Ecto neural progenitor cell (in vitro differentiated cells): ENCODE data around the gene MAN2C1.
"Not testable (repeated sequence)": the region's sequence is repeated elsewhere in the genome, so short reads cannot be mapped to it uniquely, and the experiment has no call there.

Experiments used
- DNase-seq: peaks from one replicate; pipeline ENCODE4 v3.0.0-alpha.2; 2018; ENCODE audit warnings: low spot score

Gene MAN2C1

DNA sequence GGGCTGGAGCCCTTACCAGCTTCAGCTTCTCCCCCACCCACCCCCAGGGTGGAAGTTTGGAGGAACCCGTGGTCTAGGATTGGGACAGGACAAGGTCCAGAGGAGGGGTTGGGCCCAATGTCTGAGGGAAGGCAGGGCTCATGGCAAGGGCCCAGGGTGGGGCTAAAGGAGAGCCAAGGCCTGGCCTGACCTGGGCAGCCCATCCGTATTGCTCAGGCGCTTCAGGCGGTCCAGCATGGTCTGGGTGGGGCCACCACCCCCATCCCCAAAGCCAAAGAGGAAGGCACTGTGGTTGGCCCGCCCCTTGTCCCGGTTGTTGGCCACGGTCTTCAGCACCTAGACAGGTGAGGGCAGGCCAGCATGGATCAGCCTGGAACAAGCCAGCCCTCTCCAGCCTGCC lies 7.6 kb downstream of the MAN2C1 start:
- DNase-seq, result no peak

DNA sequence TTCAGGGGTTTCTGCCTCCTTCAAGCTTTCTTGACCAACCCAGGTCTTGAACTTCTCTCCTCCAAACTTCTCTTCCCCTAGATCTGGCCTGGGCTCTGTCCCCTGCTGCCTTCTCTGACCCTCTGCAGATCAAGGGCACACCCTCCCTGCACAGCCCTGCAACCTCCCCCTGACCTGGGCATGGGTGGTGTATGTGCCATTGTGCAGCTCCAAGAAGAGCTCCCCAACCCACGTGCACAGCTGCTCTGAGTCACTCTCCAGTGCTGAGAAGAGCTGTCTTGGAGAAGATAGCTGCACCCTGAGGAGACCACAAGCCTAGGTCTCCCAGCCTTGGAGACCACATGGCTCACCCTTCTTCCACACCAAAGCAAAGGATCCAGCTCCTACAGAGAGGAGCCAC lies 8.0 kb downstream of the MAN2C1 start:
- DNase-seq, result no peak

DNA sequence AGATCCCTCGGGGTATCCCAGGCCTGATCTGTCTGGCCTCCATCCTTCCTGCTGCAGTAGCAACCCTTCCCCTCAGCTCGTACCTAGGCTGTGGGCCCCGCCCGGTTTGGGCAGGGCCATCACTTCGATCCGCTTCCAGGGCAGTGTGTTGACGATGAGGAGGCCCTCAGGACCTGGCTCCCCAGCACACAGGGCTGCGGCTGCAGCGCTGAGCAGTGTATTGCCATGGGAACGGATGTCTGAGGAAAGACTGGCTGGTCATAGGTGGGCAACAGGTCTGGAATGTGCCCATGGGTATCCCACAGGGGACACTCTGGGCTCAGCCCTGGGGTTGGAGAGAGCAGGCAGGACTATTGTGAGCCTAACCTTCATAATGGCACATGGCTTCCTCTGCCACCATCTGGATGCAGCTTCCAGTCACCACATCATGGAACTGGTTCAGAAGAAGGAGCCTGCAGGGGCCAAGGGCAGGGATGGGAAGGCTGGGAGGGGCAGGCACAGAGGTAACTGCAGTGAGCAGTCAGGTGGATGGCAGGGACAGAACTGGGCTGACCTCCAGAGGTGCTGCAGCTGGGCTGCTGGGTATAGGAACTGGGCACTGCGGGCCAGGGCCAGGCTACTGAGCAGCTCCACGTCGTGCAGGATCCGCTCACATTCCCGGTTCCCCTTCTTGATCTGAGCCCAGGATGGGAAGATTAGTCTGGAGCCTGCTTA lies 8.7 kb downstream of the MAN2C1 start:
- no peak for DNase-seq

DNA sequence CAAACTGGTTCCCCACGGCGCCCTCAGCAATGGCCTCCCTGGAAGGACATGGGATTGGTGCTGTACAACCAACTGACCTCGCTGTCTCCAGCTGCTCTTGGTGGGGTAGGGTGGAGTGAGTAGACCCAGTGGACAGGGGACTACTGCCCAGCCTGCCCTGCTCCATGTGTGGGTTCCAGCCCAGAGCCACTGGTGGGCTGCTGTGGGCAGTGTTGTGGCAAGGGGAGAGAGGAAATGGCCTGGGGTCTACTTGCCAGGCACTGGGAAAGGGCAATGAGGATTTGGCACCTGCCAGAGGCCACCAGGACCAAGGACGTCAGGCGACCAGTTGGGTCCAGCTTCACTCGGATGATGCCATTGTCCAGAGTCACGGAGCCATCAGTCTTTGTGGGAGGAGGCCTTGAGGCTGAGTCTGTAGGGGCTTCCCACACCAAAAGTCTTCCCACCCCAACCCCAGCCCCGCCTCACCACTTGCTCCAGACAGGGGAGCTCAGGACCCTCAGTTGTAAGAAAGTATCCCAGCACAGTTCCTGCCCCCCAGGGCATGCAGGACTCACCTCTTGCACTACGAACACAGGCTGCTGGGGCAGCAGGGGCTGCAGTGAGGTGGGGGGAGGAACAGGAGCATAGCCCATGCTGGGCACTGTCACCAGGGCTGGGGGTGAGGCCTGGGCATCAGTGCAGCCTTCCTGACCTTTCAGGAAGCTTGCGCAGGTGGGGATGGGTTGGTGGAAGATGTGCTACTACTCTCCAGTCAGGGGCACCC lies 9.5 kb downstream of the MAN2C1 start:
- DNase-seq, result no peak

DNA sequence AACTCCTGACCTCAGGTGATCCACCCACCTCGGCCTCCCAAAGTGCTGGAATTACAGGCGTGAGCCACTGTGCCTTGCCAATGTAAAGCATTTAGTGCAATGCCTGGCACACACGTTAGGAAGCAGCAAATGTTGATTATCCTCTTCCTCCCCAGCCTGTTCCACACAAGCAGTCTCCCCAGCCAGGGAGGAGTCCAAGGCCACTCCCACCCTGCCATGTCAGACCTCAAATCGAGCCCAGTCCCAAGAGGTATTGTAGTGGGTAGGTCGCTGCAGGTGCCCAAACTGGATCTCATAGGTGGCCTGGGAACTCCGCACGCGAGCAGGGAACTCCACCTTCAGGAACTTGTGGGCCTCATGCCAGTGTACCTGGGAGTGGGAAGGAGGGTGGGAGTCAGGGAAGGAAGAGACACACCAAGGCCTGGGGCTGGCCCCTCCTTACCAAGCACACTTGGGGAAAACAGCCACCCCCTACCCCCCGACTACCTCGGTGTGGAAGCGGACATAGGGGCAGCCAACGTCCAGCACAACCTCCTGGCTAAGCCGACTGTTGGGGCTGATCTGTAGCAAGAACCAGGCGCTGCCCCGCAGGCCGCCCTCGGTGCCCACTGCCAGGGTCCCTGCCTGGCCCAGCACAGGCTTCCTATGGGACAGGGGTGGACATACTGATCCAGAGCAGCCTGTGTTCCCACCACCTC lies 10.3 kb downstream of the MAN2C1 start:
- DNase-seq, result no peak

DNA sequence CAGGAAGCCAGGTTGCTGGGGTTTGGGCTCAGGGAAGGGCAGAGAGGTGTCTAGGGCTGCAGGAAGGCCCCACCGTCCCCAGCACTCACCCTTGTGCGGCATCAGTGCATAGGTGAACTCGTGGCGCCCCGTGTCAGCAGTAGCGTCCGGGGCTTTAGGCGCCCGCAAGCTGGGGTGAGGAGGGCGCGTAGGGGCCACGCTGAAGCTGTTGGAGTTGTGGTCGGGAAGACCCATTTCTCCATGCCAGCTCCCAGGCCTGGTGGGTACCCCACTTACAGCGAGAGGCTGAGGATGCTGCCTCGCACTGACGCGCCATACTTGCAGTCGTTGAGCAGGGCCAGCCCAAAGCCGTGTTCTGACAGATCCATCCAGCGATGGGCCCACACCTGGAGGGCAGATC lies 11.9 kb downstream of the MAN2C1 start:
- no peak for DNase-seq

DNA sequence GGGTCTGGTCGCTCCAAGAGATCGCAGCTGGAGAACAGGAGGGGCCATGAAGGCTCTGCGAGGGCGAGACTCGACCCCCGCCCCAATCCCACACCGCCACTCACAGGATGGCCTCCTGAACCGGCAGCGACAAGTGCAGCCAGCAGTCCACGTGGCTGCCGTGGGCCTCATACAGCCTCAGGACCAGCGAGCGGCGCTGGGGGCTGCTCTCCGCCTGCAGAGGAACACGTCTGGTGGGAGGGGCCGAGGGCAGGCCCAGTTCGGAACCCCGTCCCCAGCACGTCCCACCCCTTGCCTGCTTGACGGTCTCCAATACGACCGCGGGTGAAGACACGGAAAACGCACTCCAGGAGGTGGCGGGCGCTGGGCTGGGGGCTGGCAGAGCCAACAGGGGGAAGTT lies 12.4 kb downstream of the MAN2C1 start:
- DNase-seq, result no peak

DNA sequence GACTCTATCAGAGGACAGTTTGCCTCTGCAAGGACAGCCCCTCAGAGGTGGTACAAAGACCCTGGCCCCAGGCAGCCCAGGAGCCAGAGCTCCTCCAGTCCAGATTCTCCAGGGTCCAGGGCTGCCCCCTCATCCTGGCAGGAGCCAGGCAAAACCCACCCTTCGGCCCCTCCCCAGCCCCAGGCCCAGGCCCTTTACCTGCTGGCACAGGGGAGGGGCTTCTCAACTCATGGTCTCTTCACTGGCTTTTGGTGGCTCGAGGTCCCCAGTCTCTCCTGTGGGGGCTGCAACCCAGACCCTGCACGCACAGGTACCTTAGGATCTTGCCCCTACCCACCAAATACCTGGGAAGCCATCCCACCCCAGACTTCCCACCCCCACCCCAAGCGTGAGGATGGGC lies 13.0 kb downstream of the MAN2C1 start:
- DNase-seq, result no peak

DNA sequence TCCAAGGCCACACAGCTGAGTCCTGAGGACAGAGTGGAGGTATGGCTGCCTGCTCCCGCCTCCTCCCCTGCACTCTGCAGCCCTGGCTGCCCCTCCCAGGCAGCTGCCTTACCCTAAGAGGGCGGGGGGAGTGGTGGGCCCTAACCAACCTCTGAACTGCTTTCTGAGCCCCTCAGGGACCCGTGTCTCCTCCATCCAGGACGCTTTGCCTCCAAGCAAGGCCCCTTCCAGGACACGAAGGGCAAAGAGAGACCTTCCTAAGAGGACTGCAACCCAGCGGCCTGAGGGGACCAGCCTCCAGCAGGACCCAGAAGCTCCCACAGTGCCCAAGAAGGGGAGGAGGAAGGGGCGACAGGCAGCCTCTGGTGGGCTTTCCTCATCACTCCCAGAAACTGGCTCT lies 14.0 kb downstream of the MAN2C1 start:
- no peak for DNase-seq

DNA sequence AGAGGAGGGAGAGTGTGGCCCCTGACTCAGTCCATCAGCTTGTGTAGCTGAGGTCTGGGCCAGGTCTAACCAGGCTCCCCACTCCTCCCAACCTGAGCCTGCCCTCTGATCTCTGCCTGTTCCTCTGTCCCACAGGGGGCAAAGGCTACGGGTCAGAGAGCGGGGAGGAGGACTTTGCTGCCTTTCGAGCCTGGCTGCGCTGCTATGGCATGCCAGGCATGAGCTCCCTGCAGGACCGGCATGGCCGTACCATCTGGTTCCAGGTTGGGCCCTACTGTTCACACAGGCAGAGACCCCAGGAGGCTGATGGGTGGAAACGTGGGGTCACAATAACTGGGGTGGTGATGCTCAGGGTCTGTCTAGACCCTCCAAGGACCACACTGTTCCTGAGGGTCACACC lies 14.8 kb downstream of the MAN2C1 start:
- DNase-seq, result no peak

DNA sequence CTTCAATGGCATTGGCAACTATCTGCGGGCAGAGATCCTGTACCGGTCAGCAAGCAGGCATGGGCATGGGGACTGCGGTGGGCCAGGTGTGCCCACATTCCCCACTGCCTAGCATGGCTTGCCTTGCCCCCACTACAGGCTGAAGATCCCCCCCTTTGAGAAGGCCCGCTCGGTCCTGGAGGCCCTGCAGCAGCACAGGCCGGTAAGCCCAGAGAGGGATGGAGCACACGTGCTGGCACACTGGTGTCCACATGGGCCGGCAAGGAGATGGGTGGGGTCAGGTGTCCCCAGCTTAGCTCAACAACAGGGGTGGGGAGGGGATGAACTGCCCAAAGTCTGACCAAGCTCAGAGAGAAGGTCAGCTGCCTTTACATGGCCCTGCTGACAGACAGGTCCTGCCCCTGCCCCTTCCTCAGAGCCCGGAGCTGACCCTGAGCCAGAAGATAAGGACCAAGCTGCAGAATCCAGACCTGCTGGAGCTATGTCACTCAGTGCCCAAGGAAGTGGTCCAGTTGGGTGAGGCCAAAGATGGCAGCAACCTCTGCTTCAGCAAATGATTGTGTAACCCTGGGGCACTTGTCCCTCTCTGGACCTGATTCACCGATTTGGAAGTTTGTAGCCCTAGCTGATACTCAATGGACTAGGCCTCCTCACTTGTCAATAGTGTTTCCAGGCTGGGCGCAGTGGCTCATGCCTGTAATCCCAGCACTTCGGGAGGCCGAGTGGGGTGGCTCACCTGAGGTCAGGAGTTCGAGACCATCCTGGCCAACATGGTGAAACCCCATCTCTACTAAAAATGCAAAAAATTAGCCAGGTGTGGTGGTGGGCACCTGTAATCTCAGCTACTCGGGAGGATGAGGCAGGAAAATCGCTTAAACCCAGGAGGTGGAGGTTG lies 16.0 kb downstream of the MAN2C1 start:
- no peak for DNase-seq

DNA sequence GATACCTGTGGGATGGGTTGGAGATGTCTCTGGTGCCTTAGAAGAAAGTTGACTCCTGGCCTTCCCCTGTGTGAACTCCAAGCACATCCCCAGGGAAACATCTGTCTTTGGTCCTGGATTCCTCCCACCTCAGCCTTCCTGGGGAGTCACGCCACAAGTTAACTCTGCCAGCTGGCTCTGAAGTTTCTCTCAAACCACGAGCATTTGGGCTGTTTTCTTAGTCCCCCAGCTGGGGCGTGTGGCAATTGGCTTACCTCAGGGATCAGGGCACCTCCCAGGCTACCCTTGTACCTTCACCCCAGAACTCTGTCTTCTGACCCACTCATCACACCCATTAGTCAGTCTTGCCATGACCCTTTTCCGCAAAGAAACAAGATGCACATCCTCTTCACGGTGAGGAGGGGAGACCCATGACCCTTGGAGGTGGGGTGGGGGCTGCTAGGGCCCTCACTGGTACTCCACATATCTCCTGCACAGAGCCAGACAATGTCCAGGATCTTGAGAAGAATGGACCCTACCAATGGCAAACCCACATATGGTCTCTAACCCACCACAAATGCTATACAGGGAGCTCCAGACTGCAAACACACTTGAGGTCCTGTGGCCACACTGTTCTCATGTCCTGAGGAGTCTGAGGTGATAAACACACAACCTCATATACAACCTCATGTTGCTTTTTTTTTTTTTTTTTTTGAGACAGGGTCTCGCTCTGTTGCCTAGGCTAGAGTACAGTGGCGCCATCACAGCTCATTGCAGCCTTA lies 17.6 kb downstream of the MAN2C1 start:
- no peak for DNase-seq

DNA sequence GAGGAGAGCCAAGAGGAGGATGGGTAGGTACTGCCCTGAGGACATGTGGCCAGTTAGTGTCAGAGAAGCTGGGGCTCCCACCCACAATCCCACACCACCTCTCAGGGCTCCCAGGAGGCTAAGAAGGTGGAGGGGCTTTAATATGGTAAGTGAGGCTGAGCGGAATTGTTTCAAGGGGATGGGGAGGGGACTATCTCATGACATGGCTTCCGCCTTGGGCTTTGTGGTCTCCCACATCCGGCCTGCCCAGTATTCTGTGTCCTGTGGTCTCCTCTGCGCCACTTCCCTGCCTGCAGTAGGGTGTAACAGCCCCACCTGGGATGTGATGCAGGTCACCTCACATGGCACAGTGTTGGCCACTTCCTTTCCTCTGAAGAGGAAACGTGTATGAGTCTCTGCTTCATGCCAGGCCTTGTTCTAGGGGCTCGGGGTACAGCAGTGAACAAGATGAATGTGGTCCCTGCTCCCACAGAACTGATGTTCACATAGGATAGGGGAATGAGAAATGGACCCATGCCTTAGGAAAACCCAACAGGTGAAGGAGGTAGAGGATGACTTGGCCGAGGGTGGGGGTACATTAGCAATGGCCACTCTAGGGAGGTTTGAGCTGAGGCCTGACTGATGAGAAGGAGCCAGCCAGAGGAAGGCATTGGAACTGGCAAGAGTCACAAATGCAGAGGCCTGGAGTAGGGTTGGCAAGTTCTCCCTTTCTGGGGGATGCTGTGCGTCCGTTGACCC lies 18.4 kb downstream of the MAN2C1 start:
- DNase-seq, result peak; percentile 38

DNA sequence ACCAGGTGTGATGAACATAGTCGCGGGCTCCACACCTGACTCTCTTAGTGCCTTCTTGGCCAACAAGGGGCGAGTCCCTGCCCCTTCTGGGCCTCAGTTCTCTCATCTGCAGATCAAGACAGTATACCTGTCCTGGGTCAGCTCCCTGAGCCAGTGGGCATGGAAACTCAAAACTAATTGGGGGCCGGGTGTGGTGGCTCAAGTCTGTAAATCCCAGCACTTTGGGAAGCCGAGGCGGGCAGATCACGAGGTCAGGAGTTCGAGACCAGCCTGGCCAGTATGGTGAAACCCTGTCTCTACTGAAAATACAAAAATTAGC lies 19.1 kb downstream of the MAN2C1 start:
- not testable (repeated sequence) for DNase-seq

DNA sequence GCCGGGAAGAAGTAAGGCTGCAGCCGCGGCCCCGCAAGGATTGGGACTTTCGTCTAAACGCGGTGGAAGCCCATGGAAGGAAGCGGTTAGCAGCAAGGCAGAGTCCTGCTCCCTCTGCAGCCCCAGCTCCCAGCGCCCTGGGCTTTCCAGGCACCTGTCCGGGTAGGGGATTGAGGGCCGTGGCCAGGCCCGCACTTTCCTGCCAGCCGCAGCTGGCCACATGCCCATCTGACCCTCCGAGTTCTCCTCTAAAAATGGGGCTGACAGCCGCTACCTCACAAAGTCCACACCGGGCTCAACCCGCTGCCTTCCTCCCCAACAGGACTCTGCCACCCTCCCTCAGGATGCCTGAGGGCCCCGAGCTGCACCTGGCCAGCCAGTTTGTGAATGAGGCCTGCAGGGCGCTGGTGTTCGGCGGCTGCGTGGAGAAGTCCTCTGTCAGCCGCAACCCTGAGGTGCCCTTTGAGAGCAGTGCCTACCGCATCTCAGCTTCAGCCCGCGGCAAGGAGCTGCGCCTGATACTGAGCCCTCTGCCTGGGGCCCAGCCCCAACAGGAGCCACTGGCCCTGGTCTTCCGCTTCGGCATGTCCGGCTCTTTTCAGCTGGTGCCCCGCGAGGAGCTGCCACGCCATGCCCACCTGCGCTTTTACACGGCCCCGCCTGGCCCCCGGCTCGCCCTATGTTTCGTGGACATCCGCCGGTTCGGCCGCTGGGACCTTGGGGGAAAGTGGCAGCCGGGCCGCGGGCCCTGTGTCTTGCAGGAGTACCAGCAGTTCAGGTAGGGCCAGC lies 19.7 kb downstream of the MAN2C1 start:
- DNase-seq, result peak; percentile 60

DNA sequence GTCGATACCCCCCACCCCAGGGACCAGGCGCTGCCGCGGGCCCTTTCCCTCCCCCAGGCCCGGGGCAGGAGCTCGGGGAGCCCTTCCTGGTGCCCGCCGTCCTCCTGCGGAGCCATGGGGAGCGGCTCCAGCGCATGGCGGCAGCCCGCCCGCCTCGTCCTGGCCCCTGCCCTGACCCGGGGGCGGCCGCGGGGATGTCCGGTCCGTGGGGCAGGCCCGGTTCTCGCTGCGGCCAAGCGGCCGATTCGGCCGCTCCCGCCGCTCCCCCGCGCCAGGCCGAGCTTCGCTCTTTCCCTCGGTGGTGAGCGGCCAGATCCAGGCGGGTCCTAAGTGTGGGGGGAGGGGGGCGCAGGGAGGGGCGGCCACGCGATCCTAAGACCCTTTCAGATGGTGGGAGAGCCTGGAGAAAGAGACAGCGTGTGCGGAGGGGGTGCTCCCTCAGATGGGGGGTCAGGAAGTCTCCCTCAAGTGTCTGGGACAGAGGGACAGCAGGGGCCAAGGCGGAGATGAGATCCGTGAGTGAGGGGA lies 20.3 kb downstream of the MAN2C1 start:
- DNase-seq, result peak; percentile 59

DNA sequence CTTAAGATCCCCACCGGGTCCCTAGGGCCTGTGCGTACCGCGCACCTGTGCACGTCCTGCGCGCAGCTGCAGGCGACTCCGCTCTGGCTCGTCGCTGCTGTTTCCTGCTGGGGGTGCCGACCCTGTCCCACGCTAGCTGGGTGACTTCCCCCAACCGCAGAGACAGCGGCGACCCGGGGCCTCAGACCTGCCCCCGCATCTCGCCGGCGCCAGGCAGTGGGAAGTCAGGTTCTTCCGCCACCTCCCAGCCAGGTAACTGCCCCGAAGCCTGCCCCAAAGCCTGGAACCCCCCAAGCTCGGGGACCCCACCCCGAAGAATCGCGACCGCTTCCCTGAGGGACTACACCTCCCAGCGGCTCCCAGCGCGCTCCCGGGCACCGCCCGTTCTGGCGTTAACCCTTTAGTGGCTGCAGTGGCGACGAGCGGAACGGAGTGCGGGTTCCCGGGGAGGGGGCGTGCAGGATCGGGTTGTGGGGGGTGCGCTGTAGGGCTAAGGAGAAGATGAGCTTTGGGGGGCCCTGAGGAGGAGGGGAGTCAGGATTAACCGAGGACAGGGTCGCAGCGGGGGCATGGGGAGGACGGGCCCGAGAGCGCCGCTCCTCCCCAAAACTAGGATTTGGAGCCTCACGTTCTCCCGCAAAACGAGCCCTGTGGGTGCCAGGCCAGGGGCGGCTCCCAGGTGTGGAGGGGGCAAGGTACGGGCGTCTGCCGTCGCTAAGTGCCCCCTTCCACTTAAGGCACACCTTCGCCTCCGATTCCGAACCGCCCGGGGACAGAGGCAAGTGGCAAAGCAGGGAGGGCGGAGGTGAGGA lies 21.0 kb downstream of the MAN2C1 start:
- peak; percentile 76 for DNase-seq

DNA sequence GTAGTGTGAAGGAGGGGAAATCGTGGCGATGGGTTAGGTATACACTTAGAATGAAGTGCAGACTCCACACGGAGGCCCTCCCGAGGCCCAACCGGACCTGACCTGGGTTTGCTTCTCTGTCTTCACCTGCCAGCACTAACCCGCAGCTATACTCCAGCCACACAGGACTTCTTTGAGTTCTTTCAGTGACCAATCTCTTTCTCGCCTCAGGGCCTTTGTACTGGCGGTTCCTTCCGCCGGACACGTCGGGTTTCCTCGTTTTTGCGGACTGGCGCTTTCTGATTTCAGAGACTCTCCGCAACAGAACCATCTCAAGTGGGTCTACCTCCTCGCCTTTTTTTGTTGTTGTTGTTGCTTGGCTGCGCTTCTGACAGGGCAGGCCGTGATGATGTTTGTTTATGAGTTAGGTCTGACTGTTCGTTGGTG lies 21.6 kb downstream of the MAN2C1 start, which contains the start of gene NEIL1:
NEIL1 (plus strand) TSS at position 244 of the 426 bp plus-strand sequence. CDS start 1,867 bp downstream, outside the sequence.
- DNase-seq, result no peak

DNA sequence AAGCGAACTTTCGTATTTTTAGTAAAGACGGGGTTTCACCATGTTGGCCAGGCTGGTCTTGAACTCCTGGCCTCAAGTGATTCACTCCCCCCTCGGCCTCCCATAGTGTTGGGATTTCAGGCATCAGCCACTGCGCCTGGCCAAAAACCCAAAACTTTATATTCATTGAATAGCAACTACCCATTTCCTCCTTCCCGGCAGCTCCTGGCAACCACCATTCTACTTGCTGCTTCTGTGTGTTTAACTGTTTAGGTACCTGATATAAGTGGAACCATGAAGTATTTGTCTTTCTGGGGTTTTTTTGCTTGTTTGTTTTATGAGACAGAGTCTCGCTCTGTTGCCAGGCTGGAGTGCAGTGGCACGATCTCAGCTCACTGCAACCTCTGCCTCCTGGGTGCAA lies 24.5 kb downstream of the MAN2C1 start:
- DNase-seq, result not testable (repeated sequence)
